Ascending aorta (tissue), 2 donors: Measurements from ENCODE around the gene DDX52. TPM values are rescaled to one million over a fixed set of nuclear protein-coding genes. Genes with fewer than 3 reads are reported as not detected.
"Not testable (repeated sequence)": the region's sequence is repeated elsewhere in the genome, so short reads cannot be mapped to it uniquely, and the experiment has no call there.

Experiments
- DNase-seq, 2 donors: peaks; one replicate each; pipeline ENCODE4 v3.0.0-alpha.2; 2019; ENCODE audit warnings: low spot score in 2 of 2
- H3K27ac ChIP-seq, 2 donors: fragments of 200-600 bp; sonication (generic); one replicate each; pipeline ENCODE4 v1.5.1; 2016 to 2017; ENCODE audit warnings: mild to moderate bottlenecking in 1 of 2
- H3K27me3 ChIP-seq: fragments of 200-600 bp; sonication (generic); one replicate; pipeline ENCODE4 v1.5.1; 2017
- H3K36me3 ChIP-seq, 2 donors: fragments of 200-600 bp; sonication (generic); one replicate each; pipeline ENCODE4 v1.5.1; 2016
- H3K4me1 ChIP-seq, 2 donors: fragments of 200-600 bp; sonication (generic); one replicate each; pipeline ENCODE4 v1.5.1; 2016 to 2017; ENCODE audit warnings: mild to moderate bottlenecking in 1 of 2
- H3K4me3 ChIP-seq, 2 donors: fragments of 200-600 bp; sonication (generic); one replicate each; pipeline ENCODE4 v1.5.1; 2016 to 2017; ENCODE audit warnings: mild to moderate bottlenecking in 1 of 2
- H3K9me3 ChIP-seq, 2 donors: fragments of 200-600 bp; sonication (generic); one replicate each; pipeline ENCODE4 v1.5.1; 2016
- CTCF ChIP-seq, 3 experiments: fragments of 200-600 bp in 2 of 3; fragments of 450-650 bp in 1 of 3; sonication (generic) in 2 of 3; IDR thresholded peaks; one replicate each; pipeline ENCODE4 v1.5.1; 2016 to 2019; ENCODE audit warnings: antibody characterized with exemption in 3 of 3, mild to moderate bottlenecking in 1 of 3, moderate library complexity in 1 of 3
- intact Hi-C: fragments of 100-400 bp; cut with DNase I; formaldehyde crosslinking; loops from one replicate; pipeline ENCODE4 v1.15.1; 2023
- total RNA-seq: library from RNA; depleted of rRNA; stranded (reverse); fragments of >200 nt; gene quantifications from one replicate; pipeline ENCODE4 v1.1.0, GENCODE V29; 2016

DDX52 gene
- total RNA-seq, 1 donor from 2014 or later, result 12.6 TPM

DNA sequence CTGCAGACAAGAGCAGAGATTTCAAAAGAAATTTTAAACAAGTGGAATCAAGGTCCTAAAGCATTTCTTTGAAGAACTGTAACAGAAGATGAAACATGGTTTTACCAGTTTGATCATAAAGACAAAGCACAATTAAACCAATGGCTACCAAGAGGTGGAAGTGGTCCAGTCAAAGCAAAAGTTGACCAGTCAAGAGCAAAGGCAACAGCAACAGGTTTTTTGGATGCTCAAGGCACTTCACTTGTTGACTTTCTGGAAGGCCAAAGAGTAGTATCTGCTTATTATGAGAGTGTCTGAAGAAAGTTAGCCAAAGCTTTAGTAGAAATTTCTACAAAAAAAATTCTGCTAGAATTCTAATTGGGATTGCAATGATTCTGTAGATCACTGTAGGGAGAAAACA lies 5.3 kb downstream of the DDX52 start:
- Histone ChIP-seq H3K27me3 (no peaks in the 10 kb centered on the region), H3K4me3 (no peak overlapping the region), H3K27ac (no peak overlapping the region), H3K4me1 (peaks cover 0 to 2% of the 10 kb centered on the region in 2 donors), H3K9me3 (no peaks in the 10 kb centered on the region), H3K36me3 (peaks cover 9 to 37% of the 10 kb centered on the region in 2 donors)
- DNase-seq, result no peak
- intact Hi-C loops, result no loop called here
- TF ChIP-seq CTCF (IDR thresholded peaks at IDR 0.05), result no peak

DNA sequence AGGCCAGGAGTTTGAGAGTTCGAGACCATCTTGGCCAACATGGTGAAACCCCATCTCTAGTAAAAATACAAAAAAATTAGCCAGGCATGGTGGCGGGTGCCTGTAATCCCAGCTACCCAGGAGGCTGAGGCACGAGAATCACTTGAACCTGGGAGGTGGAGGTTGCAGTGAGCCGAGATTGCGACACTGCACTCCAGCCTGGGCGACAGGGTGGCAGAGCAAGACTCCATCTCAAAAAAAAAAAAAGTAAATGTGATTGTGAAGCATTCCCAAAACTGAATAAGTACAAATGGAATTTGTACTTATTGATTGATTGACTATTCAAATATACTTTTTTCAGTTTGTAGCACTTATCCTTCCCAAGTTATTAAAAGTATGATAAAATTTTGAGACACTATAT lies 26.8 kb downstream of the DDX52 start:
- H3K4me3 ChIP-seq, H3K4me1 ChIP-seq, DNase-seq, H3K27me3 ChIP-seq, H3K27ac ChIP-seq, intact Hi-C loops, H3K9me3 ChIP-seq: not testable (repeated sequence)
- H3K36me3 ChIP-seq, result peaks cover 42 to 65% of the 10 kb centered on the region in 2 donors

DNA sequence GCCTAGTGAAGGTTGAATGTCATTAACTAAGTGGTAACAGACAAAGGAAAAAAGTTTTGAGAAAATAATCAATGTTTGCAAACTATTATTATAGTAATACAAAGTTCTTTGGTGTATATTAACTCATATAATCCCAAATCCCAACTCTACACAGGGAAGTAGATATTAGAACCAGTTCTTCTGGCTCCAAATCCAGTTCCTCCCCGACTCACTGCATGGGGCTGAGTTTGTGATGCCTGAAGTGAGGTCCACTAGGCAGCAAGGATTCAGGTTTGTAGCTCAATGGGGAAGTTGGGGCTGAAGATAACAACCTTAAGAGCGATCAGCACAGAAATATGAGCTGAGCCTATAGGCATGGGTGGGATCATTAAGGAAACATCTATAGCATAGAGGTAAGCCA lies 28.4 kb downstream of the DDX52 start:
- no peak for DNase-seq
- Histone ChIP-seq H3K9me3 (no peaks in the 10 kb centered on the region), H3K4me3 (no peak overlapping the region), H3K4me1 (peaks cover 0 to 2% of the 10 kb centered on the region in 2 donors), H3K36me3 (peaks cover 31 to 49% of the 10 kb centered on the region in 2 donors), H3K27me3 (no peaks in the 10 kb centered on the region), H3K27ac (no peak overlapping the region)
- intact Hi-C loops, result no loop called here
- no peak for TF ChIP-seq CTCF (IDR thresholded peaks at IDR 0.05)

- intact Hi-C loops, result no loop called here
- peaks cover 27 to 45% of the 10 kb centered on the region in 2 donors for H3K36me3 ChIP-seq
- no peak overlapping the region for H3K4me3 ChIP-seq
- peaks cover 0 to 4% of the 10 kb centered on the region in 2 donors for H3K4me1 ChIP-seq
- no peak overlapping the region for H3K27ac ChIP-seq
- no peaks in the 10 kb centered on the region for H3K9me3 ChIP-seq
- no peaks in the 10 kb centered on the region for H3K27me3 ChIP-seq
- DNase-seq, result no peak
- no peak for TF ChIP-seq CTCF (IDR thresholded peaks at IDR 0.05)
Observed at GRCh38 chr17:37614391-37614790, 28.9 kb downstream of the DDX52 start.

GRCh38 chr17:37610971-37611370 lies 32.3 kb downstream of the DDX52 start:
- TF ChIP-seq CTCF (IDR thresholded peaks at IDR 0.05), result no peak
- no peaks in the 10 kb centered on the region for H3K27me3 ChIP-seq
- H3K27ac ChIP-seq, result no peak overlapping the region
- peaks cover 0 to 8% of the 10 kb centered on the region in 2 donors for H3K4me1 ChIP-seq
- H3K36me3 ChIP-seq, result peaks cover 5 to 22% of the 10 kb centered on the region in 2 donors
- no peak overlapping the region for H3K4me3 ChIP-seq
- no peak for DNase-seq
- H3K9me3 ChIP-seq, result no peaks in the 10 kb centered on the region
- intact Hi-C loops, result no loop called here

- intact Hi-C loops, H3K9me3 ChIP-seq, H3K4me1 ChIP-seq, DNase-seq, H3K27me3 ChIP-seq: not testable (repeated sequence)
- H3K4me3 ChIP-seq, result peak overlapping the region; percentile 69 to 96
- H3K27ac ChIP-seq, result peak overlapping the region; percentile 82 to 89
- H3K36me3 ChIP-seq, result peaks cover 3 to 17% of the 10 kb centered on the region in 2 donors
Observed at GRCh38 chr17:37610041-37610420, 33.2 kb downstream of the DDX52 start.
